HCT116 (cell line): ENCODE measurements around the gene GNB2. TPM values are rescaled to one million over a fixed set of nuclear protein-coding genes. Genes with fewer than 3 reads are reported as not detected.

Experiments used
- ATAC-seq: fragments of 200-7000 bp; cut with Tn5 transposase; 2 replicates; pipeline ENCODE4 v1.9.1; 2020; ENCODE audit warnings: mild to moderate bottlenecking, moderate library complexity
- BruUV-seq: library from RNA; stranded (reverse); fragments of 400-500 nt; replicated peaks from 2 replicates; lab custom pipeline; 2021; lab: Mats Ljungman, UMichigan
- CTCF ChIA-PET: fragments of 300-600 bp; sonication (Branson Sonifier 250); formaldehyde crosslinking; loops from one replicate; lab custom pipeline; 2021; ENCODE audit warnings: antibody characterized with exemption; lab: Charles Lee
- POLR2A ChIA-PET: fragments of 300-600, 350-600 bp; sonication (Branson Sonifier 250); formaldehyde crosslinking; loops from one replicate; lab custom pipeline; 2021; ENCODE audit warnings: antibody characterized with exemption; lab: Charles Lee
- RAD21 ChIA-PET, 2 experiments: fragments of 300-600 bp; sonication (Branson Sonifier 250); formaldehyde crosslinking; loops; one replicate each; lab custom pipeline; 2023; ENCODE audit warnings: low total read pairs in 2 of 2; ENCODE audit not compliant: uncharacterized antibody in 2 of 2, unreplicated experiment in 2 of 2, low non-redundant PET in 1 of 2; lab: Charles Lee
- DNase-seq: peaks from one replicate; pipeline ENCODE4 v3.0.0-alpha.2; 2010; ENCODE audit warnings: low read depth, low spot score
- H2AFZ ChIP-seq: fragments of 200-600 bp; shearing (Covaris generic), sonication (generic); 2 replicates; pipeline ENCODE4 v1.6.1; 2017; ENCODE audit warnings: low read depth, mixed run types, mixed read lengths, antibody characterized with exemption, low read length; ENCODE audit not compliant: poor library complexity, severe bottlenecking
- H3K27ac ChIP-seq: 2 replicates; pipeline ENCODE4 v1.5.1; 2012; ENCODE audit warnings: low read depth, low read length
- H3K27me3 ChIP-seq: fragments of 200-600 bp; sonication (generic); 2 replicates; pipeline ENCODE4 v1.6.1; 2016; ENCODE audit warnings: mixed run types, low read length, mixed read lengths; ENCODE audit not compliant: insufficient read depth
- H3K36me3 ChIP-seq, 2 experiments: fragments of 200-500 bp in 1 of 2; fragments of 200-600 bp in 1 of 2; sonication (Bioruptor generic) in 1 of 2; sonication (generic) in 1 of 2; 2 replicates each; pipeline versions ENCODE4 v1.5.1 to v1.6.1; 2014 to 2016; ENCODE audit warnings: low read length in 2 of 2, inconsistent platforms in 1 of 2, mixed read lengths in 1 of 2, mixed run types in 1 of 2; ENCODE audit not compliant: insufficient read depth in 2 of 2, control insufficient read depth in 1 of 2
- H3K4me1 ChIP-seq, 2 experiments: fragments of 200-600 bp in 1 of 2; sonication (generic) in 1 of 2; 2 replicates each; pipeline versions ENCODE4 v1.5.1 to v1.6.1; 2012 to 2017; ENCODE audit warnings: low read length in 2 of 2, inconsistent platforms in 1 of 2, mild to moderate bottlenecking in 1 of 2, mixed read lengths in 1 of 2, mixed run types in 1 of 2, moderate library complexity in 1 of 2; ENCODE audit not compliant: insufficient read depth in 2 of 2, control insufficient read depth in 1 of 2
- H3K4me2 ChIP-seq: fragments of 200-600 bp; sonication (generic); 2 replicates; pipeline ENCODE4 v1.6.1; 2017; ENCODE audit warnings: mixed run types, low read length, mixed read lengths
- H3K4me3 ChIP-seq, 2 experiments: fragments of 200-600 bp in 1 of 2; sonication (generic) in 1 of 2; replicated peaks in 1 of 2; 2 replicates each; pipeline ENCODE4 v1.5.1; 2011 to 2016; ENCODE audit warnings: low read length in 2 of 2, control low read depth in 1 of 2, low read depth in 1 of 2, mild to moderate bottlenecking in 1 of 2, mixed read lengths in 1 of 2, mixed run types in 1 of 2
- H3K79me2 ChIP-seq: fragments of 200-600 bp; sonication (generic); 2 replicates; pipeline ENCODE4 v1.6.1; 2017; ENCODE audit warnings: mild to moderate bottlenecking, mixed run types, low read length, moderate library complexity, mixed read lengths; ENCODE audit not compliant: insufficient read depth
- H3K9ac ChIP-seq: fragments of 200-600 bp; sonication (generic); 2 replicates; pipeline ENCODE4 v1.6.1; 2016; ENCODE audit warnings: low read length, mixed read lengths
- H3K9me2 ChIP-seq: fragments of 200-600 bp; sonication (generic), shearing (Covaris generic); 2 replicates; pipeline ENCODE4 v1.6.1; 2017; ENCODE audit warnings: mixed run types, mild to moderate bottlenecking, moderate library complexity; ENCODE audit not compliant: insufficient read depth
- H3K9me3 ChIP-seq, 2 experiments: fragments of 200-500 bp in 1 of 2; fragments of 200-600 bp in 1 of 2; sonication (Bioruptor generic) in 1 of 2; sonication (generic) in 1 of 2; 2 replicates each; pipeline ENCODE4 v1.6.1; 2014 to 2017; ENCODE audit warnings: low read length in 2 of 2, mixed read lengths in 2 of 2, inconsistent platforms in 1 of 2, low read depth in 1 of 2, mild to moderate bottlenecking in 1 of 2, mixed run types in 1 of 2, moderate library complexity in 1 of 2; ENCODE audit not compliant: control insufficient read depth in 1 of 2, insufficient read depth in 1 of 2
- H4K20me1 ChIP-seq: fragments of 200-600 bp; sonication (generic), shearing (Covaris generic); 2 replicates; pipeline ENCODE4 v1.6.1; 2017; ENCODE audit warnings: mixed run types, mild to moderate bottlenecking, moderate library complexity; ENCODE audit not compliant: insufficient read depth
- CEBPB ChIP-seq: IDR thresholded peaks from 2 replicates; pipeline ENCODE4 v1.6.1; 2012; ENCODE audit warnings: low read depth
- CTCF ChIP-seq, 3 experiments: fragments of 200-600 bp in 1 of 3; sonication (generic) in 1 of 3; IDR thresholded peaks in 2 of 3; conservative IDR thresholded peaks in 1 of 3; 2 replicates each; pipeline ENCODE4 v1.5.1; 2012 to 2017; ENCODE audit warnings: low read depth in 2 of 3, low read length in 2 of 3, antibody characterized with exemption in 1 of 3, borderline replicate concordance in 1 of 3, control low read depth in 1 of 3, mild to moderate bottlenecking in 1 of 3, mixed read lengths in 1 of 3, mixed run types in 1 of 3, moderate library complexity in 1 of 3; ENCODE audit not compliant: insufficient read depth in 1 of 3
- ELF1 ChIP-seq: IDR thresholded peaks from 2 replicates; pipeline ENCODE4 v1.6.1; 2012; ENCODE audit warnings: low read depth, borderline replicate concordance
- FOSL1 ChIP-seq: IDR thresholded peaks from 2 replicates; pipeline ENCODE4 v1.6.1; 2012; ENCODE audit warnings: low read depth
- JUND ChIP-seq: IDR thresholded peaks from 2 replicates; pipeline ENCODE4 v1.6.1; 2012
- REST ChIP-seq: IDR thresholded peaks from 2 replicates; pipeline ENCODE4 v1.6.1; 2012; ENCODE audit warnings: low read depth
- SIN3A ChIP-seq: IDR thresholded peaks from 2 replicates; pipeline ENCODE4 v1.6.1; 2012; ENCODE audit warnings: low read depth
- SRF ChIP-seq: IDR thresholded peaks from 2 replicates; pipeline ENCODE4 v1.6.1; 2012; ENCODE audit warnings: low read depth
- ZBTB33 ChIP-seq: IDR thresholded peaks from 2 replicates; pipeline ENCODE4 v1.6.1; 2011; ENCODE audit warnings: mild to moderate bottlenecking, low read length, moderate library complexity; ENCODE audit not compliant: insufficient replicate concordance; ENCODE audit errors: extremely low read depth
- intact Hi-C: fragments of 100-400 bp; cut with micrococcal nuclease; formaldehyde crosslinking; loops from 2 replicates; pipeline ENCODE4 v1.10.0; 2022
- total RNA-seq: library from RNA; stranded (reverse); gene quantifications from one replicate; pipeline ENCODE4 v1.2.1, GENCODE V29; 2021; ENCODE audit not compliant: unreplicated experiment
- TF ChIP-seq, protein P1 (sequence below): IDR thresholded peaks from 2 replicates; pipeline ENCODE4 v1.6.1; 2012

Gene GNB2
- total RNA-seq, 1 experiment from 2014 or later, result 246 TPM

- intact Hi-C loops, result no loop called here
- CTCF ChIA-PET, result no interaction called here
- H3K79me2 ChIP-seq, result peaks cover 56% of the 10 kb centered on the region
- POLR2A ChIA-PET, result interaction anchor here (0.6 kb wide), 1 partner anchor 185 kb away, joined by 3 read pairs; no protein-coding TSS in a partner anchor
- no peaks in the 10 kb centered on the region for H4K20me1 ChIP-seq
- no TSS peak for BruUV-seq
- ATAC-seq, result no peak
- H3K4me1 ChIP-seq, result peaks cover 14 to 22% of the 10 kb centered on the region in 2 experiments; a peak in 3 of 4 replicates
- H3K9me3 ChIP-seq, result no peaks in the 10 kb centered on the region
- H3K9me2 ChIP-seq, result no peaks in the 10 kb centered on the region
- DNase-seq, result no peak
- no peak for TF ChIP-seq CEBPB
- no peak for TF ChIP-seq FOSL1
- TF ChIP-seq SRF, result no peak
- no peak for TF ChIP-seq REST
- TF ChIP-seq ZBTB33, result no peak
- TF ChIP-seq ELF1, result no peak
- TF ChIP-seq CTCF (IDR thresholded peaks at IDR 0.05 in 2 of 3, conservative IDR thresholded peaks at IDR 0.05 in 1 of 3; ENCODE audit: borderline replicate concordance in 1 of 3, insufficient read depth in 1 of 3, low read depth in 2 of 3, low read length in 2 of 3), result no peak
- no peak for TF ChIP-seq SIN3A
- TF ChIP-seq JUND, result no peak
- TF ChIP-seq, protein P1, sequence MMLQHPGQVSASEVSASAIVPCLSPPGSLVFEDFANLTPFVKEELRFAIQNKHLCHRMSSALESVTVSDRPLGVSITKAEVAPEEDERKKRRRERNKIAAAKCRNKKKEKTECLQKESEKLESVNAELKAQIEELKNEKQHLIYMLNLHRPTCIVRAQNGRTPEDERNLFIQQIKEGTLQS, result no peak
- peaks cover 23 to 28% of the 10 kb centered on the region in 2 experiments; a peak in 3 of 4 replicates for H3K36me3 ChIP-seq
- no peak overlapping the region for H3K4me3 ChIP-seq
- no peak overlapping the region for H2AFZ ChIP-seq
- RAD21 ChIA-PET, result no interaction called here
- no peak overlapping the region for H3K9ac ChIP-seq
- H3K4me2 ChIP-seq, result no peak overlapping the region
- H3K27me3 ChIP-seq, result no peaks in the 10 kb centered on the region
- no peak overlapping the region for H3K27ac ChIP-seq
These were observed 14.3 kb downstream of the GNB2 start for GRCh38 chr7:100687751-100688300.
